ENCODE results near the gene COL1A1. TPM values are rescaled to one million over a fixed set of nuclear protein-coding genes. Genes with fewer than 3 reads are reported as not detected.

COL1A1 gene
- total RNA-seq, 3 donors from 2014 or later: 23.4 to 67.2 (median 44.5) TPM

GRCh38 chr17:50134206-50135110, 67.0 kb downstream of the COL1A1 start:
- Histone ChIP-seq H3K27me3 (peaks cover 0 to 4% of the 10 kb centered on the region in 2 donors), H3K4me1 (peaks cover 0 to 9% of the 10 kb centered on the region in 2 donors), H3K27ac (no peak overlapping the region), H3K36me3 (no peaks in the 10 kb centered on the region), H3K9me3 (no peaks in the 10 kb centered on the region), H3K4me3 (no peak overlapping the region)
- TF ChIP-seq POLR2A (IDR thresholded peaks at IDR 0.05) (no peak), CTCF (IDR thresholded peaks at IDR 0.05) (no peak), POLR2AphosphoS5 (IDR thresholded peaks at IDR 0.05) (no peak)
- intact Hi-C loops (cut with DNase I; ENCODE audit: low total_unique reads): no loop called here
- no peak for DNase-seq (ENCODE audit: low spot score in 2 of 2)

- Histone ChIP-seq H3K36me3 (no peaks in the 10 kb centered on the region), H3K27me3 (peaks cover 7 to 8% of the 10 kb centered on the region in 2 donors), H3K4me1 (peaks cover 0 to 10% of the 10 kb centered on the region in 2 donors), H3K27ac (no peak overlapping the region), H3K9me3 (no peaks in the 10 kb centered on the region), H3K4me3 (no peak overlapping the region)
- TF ChIP-seq CTCF (IDR thresholded peaks at IDR 0.05) (no peak), POLR2A (IDR thresholded peaks at IDR 0.05) (no peak), POLR2AphosphoS5 (IDR thresholded peaks at IDR 0.05) (no peak)
- intact Hi-C loops (cut with DNase I; ENCODE audit: low total_unique reads): no loop called here
- no peak for DNase-seq (ENCODE audit: low spot score in 2 of 2)
Measured at GRCh38 chr17:50133769-50134099, 67.7 kb downstream of the COL1A1 start.

Other genes starting within 250 kb of the COL1A1 start
- gene DLX4, start 232.4 kb downstream of the COL1A1 start, total RNA-seq: under 1 TPM in 1 of 3 donors, not detected in 2; 0.44 TPM
- under 1 TPM in 2 of 3 donors, not detected in 1; 0.44 to 0.98 TPM for gene DLX3, start 206.4 kb downstream of the COL1A1 start, total RNA-seq
- gene ITGA3, start 145.5 kb downstream of the COL1A1 start, total RNA-seq: 10 to 100 TPM; 10.6 to 67.6 (median 48.5) TPM
- 10 to 100 TPM; 28.2 to 53.4 (median 30.5) TPM for gene PDK2, start 106.3 kb downstream of the COL1A1 start, total RNA-seq
- under 1 TPM in 2 of 3 donors, not detected in 1; 0.16 to 0.98 TPM for gene SAMD14, start 71.5 kb downstream of the COL1A1 start, total RNA-seq
- gene PPP1R9B, start 51.0 kb downstream of the COL1A1 start, total RNA-seq: 10 to 100 TPM; 21.8 to 24.9 (median 22.7) TPM
- 1 to 10 TPM in 1 of 3 donors, under 1 TPM in 2; 0.33 to 2.6 (median 0.73) TPM for gene SGCA, start 35.6 kb downstream of the COL1A1 start, total RNA-seq
- under 1 TPM in 1 of 3 donors, not detected in 2; 0.33 TPM for gene TMEM92, start 72.8 kb upstream of the COL1A1 start, total RNA-seq
- 10 to 100 TPM; 13.6 to 27.5 (median 24.4) TPM for gene XYLT2, start 144.5 kb upstream of the COL1A1 start, total RNA-seq
- gene MRPL27, start 171.6 kb upstream of the COL1A1 start, total RNA-seq: 10 to 100 TPM; 46.0 to 64.9 (median 49.1) TPM
- gene EME1, start 171.6 kb upstream of the COL1A1 start, total RNA-seq: 1 to 10 TPM in 1 of 3 donors, under 1 TPM in 2; 0.29 to 2.0 (median 0.64) TPM
- 10 to 100 TPM; 42.1 to 72.8 (median 54.0) TPM for gene LRRC59, start 195.9 kb upstream of the COL1A1 start, total RNA-seq
- 10 to 100 TPM; 19.4 to 95.4 (median 86.3) TPM for gene ACSF2, start 224.6 kb upstream of the COL1A1 start, total RNA-seq